SU-DHL-6 (cell line): ENCODE data around the gene CNKSR3.

Experiments used
- EZH2phosphoT487 ChIP-seq: fragments of 200-600 bp; sonication (generic), shearing (Covaris generic); conservative IDR thresholded peaks from 2 replicates; pipeline ENCODE4 v1.6.1; 2018; ENCODE audit warnings: mild to moderate bottlenecking, antibody characterized with exemption, low read length, moderate library complexity, mixed read lengths
- TF ChIP-seq, protein P1 (sequence below): fragments of 200-600 bp; sonication (generic); IDR thresholded peaks from one replicate; pipeline ENCODE4 v1.5.1; 2017; ENCODE audit warnings: antibody characterized with exemption, mild to moderate bottlenecking, low read length, moderate library complexity; ENCODE audit not compliant: insufficient read depth, poor library complexity, severe bottlenecking

DNA sequence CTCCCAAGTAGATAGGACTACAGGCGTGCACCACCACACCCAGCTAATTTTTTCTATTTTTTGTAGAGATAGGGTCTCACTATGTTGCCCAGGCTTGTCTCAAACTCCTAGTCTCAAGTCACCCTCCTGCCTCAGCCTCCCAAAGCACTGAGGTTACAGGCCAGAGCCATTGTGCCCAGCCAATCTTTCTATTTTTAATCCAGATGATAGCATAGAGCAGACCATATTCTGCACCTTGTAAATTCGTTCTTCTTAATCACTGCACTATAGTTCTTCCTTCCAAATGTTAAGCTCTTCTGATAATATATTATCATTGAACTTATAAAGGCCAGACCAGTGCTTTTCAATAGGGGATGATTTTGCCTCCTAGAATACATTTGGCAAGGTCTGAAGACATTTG lies 24.0 kb upstream of the CNKSR3 start:
- TF ChIP-seq, protein P1, sequence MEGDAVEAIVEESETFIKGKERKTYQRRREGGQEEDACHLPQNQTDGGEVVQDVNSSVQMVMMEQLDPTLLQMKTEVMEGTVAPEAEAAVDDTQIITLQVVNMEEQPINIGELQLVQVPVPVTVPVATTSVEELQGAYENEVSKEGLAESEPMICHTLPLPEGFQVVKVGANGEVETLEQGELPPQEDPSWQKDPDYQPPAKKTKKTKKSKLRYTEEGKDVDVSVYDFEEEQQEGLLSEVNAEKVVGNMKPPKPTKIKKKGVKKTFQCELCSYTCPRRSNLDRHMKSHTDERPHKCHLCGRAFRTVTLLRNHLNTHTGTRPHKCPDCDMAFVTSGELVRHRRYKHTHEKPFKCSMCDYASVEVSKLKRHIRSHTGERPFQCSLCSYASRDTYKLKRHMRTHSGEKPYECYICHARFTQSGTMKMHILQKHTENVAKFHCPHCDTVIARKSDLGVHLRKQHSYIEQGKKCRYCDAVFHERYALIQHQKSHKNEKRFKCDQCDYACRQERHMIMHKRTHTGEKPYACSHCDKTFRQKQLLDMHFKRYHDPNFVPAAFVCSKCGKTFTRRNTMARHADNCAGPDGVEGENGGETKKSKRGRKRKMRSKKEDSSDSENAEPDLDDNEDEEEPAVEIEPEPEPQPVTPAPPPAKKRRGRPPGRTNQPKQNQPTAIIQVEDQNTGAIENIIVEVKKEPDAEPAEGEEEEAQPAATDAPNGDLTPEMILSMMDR: no peak
- TF ChIP-seq EZH2phosphoT487: no peak
